GM10248 (cell line): Measurements from ENCODE around the gene KRTAP10-4.
"Not testable (repeated sequence)": the region's sequence is repeated elsewhere in the genome, so short reads cannot be mapped to it uniquely, and the experiment has no call there.

Experiments used
- CTCF ChIA-PET: fragments of 300-600 bp; sonication (Branson Sonifier 250); formaldehyde crosslinking; extraction: SDS; loops from one replicate; lab custom pipeline; 2021; ENCODE audit warnings: antibody characterized with exemption; lab: Yijun Ruan, JAX
- POLR2A ChIA-PET: fragments of 350-650 bp; sonication (Branson Sonifier 250); formaldehyde crosslinking; extraction: SDS; loops from one replicate; lab custom pipeline; 2020; ENCODE audit warnings: antibody characterized with exemption; lab: Yijun Ruan, JAX
- DNase-seq: peaks from one replicate; pipeline ENCODE4 v3.0.0; 2012; ENCODE audit errors: extremely low spot score
- CTCF ChIP-seq: IDR thresholded peaks from 2 replicates; pipeline ENCODE4 v1.5.1; 2012; ENCODE audit warnings: mild to moderate bottlenecking, low read depth; ENCODE audit errors: extremely low read depth, missing control alignments, control extremely low read depth

Gene KRTAP10-4

GRCh38 chr21:44594406-44594916 lies 20.9 kb downstream of the KRTAP10-4 start:
- POLR2A ChIA-PET: no interaction called here
- CTCF ChIA-PET: no interaction called here

GRCh38 chr21:44595524-44595923 lies 22.0 kb downstream of the KRTAP10-4 start:
- POLR2A ChIA-PET: no interaction called here
- TF ChIP-seq CTCF: no peak
- DNase-seq: no peak
- CTCF ChIA-PET: interaction anchor here (0.7 kb wide), 1 partner anchor 12 kb away, joined by 3 read pairs; no protein-coding TSS in a partner anchor

More at GRCh38 chr21:44594406-44594916, 20.9 kb downstream of the KRTAP10-4 start:
- no peak for DNase-seq
- no peak for TF ChIP-seq CTCF

- DNase-seq: no peak
- ChIA-PET CTCF (interaction anchor here (0.7 kb wide), 1 partner anchor 12 kb away, joined by 3 read pairs; no protein-coding TSS in a partner anchor), POLR2A (no interaction called here)
- TF ChIP-seq CTCF: no peak
Measured at GRCh38 chr21:44596068-44596725, 22.7 kb downstream of the KRTAP10-4 start.

GRCh38 chr21:44598061-44598460 lies 24.5 kb downstream of the KRTAP10-4 start:
- DNase-seq: no peak
- POLR2A ChIA-PET: no interaction called here
- CTCF ChIA-PET: no interaction called here
- TF ChIP-seq CTCF: no peak

- TF ChIP-seq CTCF: no peak
- POLR2A ChIA-PET: no interaction called here
- DNase-seq: no peak
- CTCF ChIA-PET: no interaction called here
Measured at GRCh38 chr21:44599264-44600029, 25.9 kb downstream of the KRTAP10-4 start.

GRCh38 chr21:44600118-44600978 lies 26.8 kb downstream of the KRTAP10-4 start, which contains the start of gene KRTAP10-7:
Gene KRTAP10-7, plus strand, starts transcription at chr21:44600597. Its CDS starts 25 bp downstream, at chr21:44600622.
- DNase-seq, CTCF ChIA-PET, POLR2A ChIA-PET: not testable (repeated sequence)

- DNase-seq, POLR2A ChIA-PET, CTCF ChIA-PET: not testable (repeated sequence)
Measured at GRCh38 chr21:44601091-44601490, 27.6 kb downstream of the KRTAP10-4 start.
